ENCODE results near the gene ZNF581. TPM values are rescaled to one million over a fixed set of nuclear protein-coding genes. Genes with fewer than 3 reads are reported as not detected.
A peak's percentile ranks its signal among the peaks of the same experiment; 100 is the strongest.

ZNF581 gene
- total RNA-seq, 1 donor from 2014 or later = 30.0 TPM

- H3K36me3 Mint-ChIP-seq (ENCODE audit: low read depth, unreplicated experiment) = peaks cover 11% of the 10 kb centered on the region
- FAIRE-seq = no peak
- peak overlapping the region; percentile 96 for H3K9ac ChIP-seq (ENCODE audit: low read length)
- H3K4me1 ChIP-seq (ENCODE audit: insufficient read depth, low read length) = peaks cover 5% of the 10 kb centered on the region
- H2AFZ ChIP-seq (ENCODE audit: low read depth, low read length) = no peak overlapping the region
- no peak for DNase-seq (ENCODE audit: low read depth)
- peak overlapping the region; percentile 89 for H3K4me2 ChIP-seq (ENCODE audit: low read length)
- H3K4me1 Mint-ChIP-seq (ENCODE audit: low read depth, unreplicated experiment) = peaks cover 6% of the 10 kb centered on the region
- no peaks in the 10 kb centered on the region for H3K27me3 ChIP-seq (ENCODE audit: insufficient read depth, low read length)
- TF ChIP-seq EZH2 (IDR thresholded peaks at IDR 0.05; ENCODE audit: insufficient read depth, low read length) (no peak), CTCF (IDR thresholded peaks at IDR 0.05; ENCODE audit: insufficient read depth, low read depth, low read length) (no peak)
- H3K27ac ChIP-seq (ENCODE audit: low read depth, low read length) = no peak overlapping the region
- H3K36me3 ChIP-seq (ENCODE audit: insufficient read depth, low read length) = peaks cover 5% of the 10 kb centered on the region
- H3K4me3 ChIP-seq (ENCODE audit: insufficient read depth, low read depth, low read length) = peak overlapping the region; percentile 58
- H3K27ac Mint-ChIP-seq (ENCODE audit: unreplicated experiment) = peak overlapping the region; percentile 86
- H3K9me3 ChIP-seq (ENCODE audit: insufficient read depth, low read depth, low read length) = no peaks in the 10 kb centered on the region
- H3K79me2 ChIP-seq (ENCODE audit: insufficient read depth, low read length) = peaks cover 15% of the 10 kb centered on the region
- H4K20me1 ChIP-seq (ENCODE audit: insufficient read depth, low read length) = no peaks in the 10 kb centered on the region
- H3K4me3 Mint-ChIP-seq (ENCODE audit: unreplicated experiment) = peak overlapping the region; percentile 74
- no peaks in the 10 kb centered on the region for H3K27me3 Mint-ChIP-seq (ENCODE audit: low read depth, unreplicated experiment)
- H3K9me3 Mint-ChIP-seq (ENCODE audit: unreplicated experiment) = peaks cover 5% of the 10 kb centered on the region
Observed at GRCh38 chr19:55601084-55601483, 42.4 kb upstream of the ZNF581 start.

- H3K27me3 Mint-ChIP-seq (ENCODE audit: low read depth, unreplicated experiment) = no peaks in the 10 kb centered on the region
- H3K4me3 Mint-ChIP-seq (ENCODE audit: unreplicated experiment) = no peak overlapping the region
- Histone ChIP-seq H3K36me3 (ENCODE audit: insufficient read depth, low read length) (no peaks in the 10 kb centered on the region), H2AFZ (ENCODE audit: low read depth, low read length) (no peak overlapping the region), H3K27ac (ENCODE audit: low read depth, low read length) (no peak overlapping the region), H3K4me2 (ENCODE audit: low read length) (no peak overlapping the region), H3K9ac (ENCODE audit: low read length) (no peak overlapping the region), H3K9me3 (ENCODE audit: insufficient read depth, low read depth, low read length) (no peaks in the 10 kb centered on the region), H3K4me3 (ENCODE audit: insufficient read depth, low read depth, low read length) (no peak overlapping the region), H3K27me3 (ENCODE audit: insufficient read depth, low read length) (no peaks in the 10 kb centered on the region), H3K79me2 (ENCODE audit: insufficient read depth, low read length) (peaks cover 27% of the 10 kb centered on the region), H4K20me1 (ENCODE audit: insufficient read depth, low read length) (peaks cover 11% of the 10 kb centered on the region), H3K4me1 (ENCODE audit: insufficient read depth, low read length) (peaks cover 14% of the 10 kb centered on the region)
- peaks cover 15% of the 10 kb centered on the region for H3K4me1 Mint-ChIP-seq (ENCODE audit: low read depth, unreplicated experiment)
- DNase-seq (ENCODE audit: low read depth) (no peak), FAIRE-seq (no peak)
- peaks cover 10% of the 10 kb centered on the region for H3K36me3 Mint-ChIP-seq (ENCODE audit: low read depth, unreplicated experiment)
- no peak overlapping the region for H3K27ac Mint-ChIP-seq (ENCODE audit: unreplicated experiment)
- TF ChIP-seq EZH2 (IDR thresholded peaks at IDR 0.05; ENCODE audit: insufficient read depth, low read length) (no peak), CTCF (IDR thresholded peaks at IDR 0.05; ENCODE audit: insufficient read depth, low read depth, low read length) (no peak)
- H3K9me3 Mint-ChIP-seq (ENCODE audit: unreplicated experiment) = peaks cover 5% of the 10 kb centered on the region
Observed at GRCh38 chr19:55602104-55603001, 41.1 kb upstream of the ZNF581 start.

GRCh38 chr19:55603115-55603514, 40.3 kb upstream of the ZNF581 start:
- H3K9ac ChIP-seq (ENCODE audit: low read length) = no peak overlapping the region
- TF ChIP-seq EZH2 (IDR thresholded peaks at IDR 0.05; ENCODE audit: insufficient read depth, low read length) (no peak), CTCF (IDR thresholded peaks at IDR 0.05; ENCODE audit: insufficient read depth, low read depth, low read length) (no peak)

More at GRCh38 chr19:55603115-55603514, 40.3 kb upstream of the ZNF581 start:
- DNase-seq (ENCODE audit: low read depth) = no peak
- H3K9me3 Mint-ChIP-seq (ENCODE audit: unreplicated experiment) = peaks cover 5% of the 10 kb centered on the region
- Histone ChIP-seq H3K4me3 (ENCODE audit: insufficient read depth, low read depth, low read length) (no peak overlapping the region), H3K27ac (ENCODE audit: low read depth, low read length) (no peak overlapping the region), H3K9me3 (ENCODE audit: insufficient read depth, low read depth, low read length) (no peaks in the 10 kb centered on the region), H3K27me3 (ENCODE audit: insufficient read depth, low read length) (no peaks in the 10 kb centered on the region), H3K79me2 (ENCODE audit: insufficient read depth, low read length) (peaks cover 32% of the 10 kb centered on the region), H3K4me1 (ENCODE audit: insufficient read depth, low read length) (peaks cover 14% of the 10 kb centered on the region), H4K20me1 (ENCODE audit: insufficient read depth, low read length) (peaks cover 19% of the 10 kb centered on the region), H3K4me2 (ENCODE audit: low read length) (no peak overlapping the region), H3K36me3 (ENCODE audit: insufficient read depth, low read length) (no peaks in the 10 kb centered on the region), H2AFZ (ENCODE audit: low read depth, low read length) (no peak overlapping the region)
- peaks cover 19% of the 10 kb centered on the region for H3K4me1 Mint-ChIP-seq (ENCODE audit: low read depth, unreplicated experiment)
- H3K4me3 Mint-ChIP-seq (ENCODE audit: unreplicated experiment) = no peak overlapping the region
- H3K36me3 Mint-ChIP-seq (ENCODE audit: low read depth, unreplicated experiment) = peaks cover 7% of the 10 kb centered on the region
- H3K27me3 Mint-ChIP-seq (ENCODE audit: low read depth, unreplicated experiment) = no peaks in the 10 kb centered on the region
- no peak for FAIRE-seq
- H3K27ac Mint-ChIP-seq (ENCODE audit: unreplicated experiment) = no peak overlapping the region
